ENCODE measurements around the gene TAS2R9. TPM values are rescaled to one million over a fixed set of nuclear protein-coding genes. Genes with fewer than 3 reads are reported as not detected.

The TAS2R9 gene
- total RNA-seq (2021; ENCODE audit: unreplicated experiment) (not detected), Bru-seq, nascent RNA (percentile 49 among the genes with signal in this experiment), BruChase-seq, experiment 1, labeled RNA remaining after a 6-hour chase (percentile 54 among the genes with signal in this experiment), BruChase-seq, experiment 2, labeled RNA remaining after a 2-hour chase (percentile 55 among the genes with signal in this experiment)
- not detected in 2 replicates for polyA plus RNA-seq (2012)
- long read RNA-seq, result 0 reads

- no peak within 1 kb of the TSS for H2AFZ ChIP-seq (ENCODE audit: low read depth, low read length, poor library complexity, severe bottlenecking)
- no peaks in the 10 kb centered on the region for H3K4me1 ChIP-seq (ENCODE audit: control insufficient read depth in 1 of 2, insufficient read depth in 2 of 2, low read length in 2 of 2)
- H3K4me2 ChIP-seq (ENCODE audit: low read length), result no peak within 1 kb of the TSS
- no peak within 1 kb of the TSS for H3K9ac ChIP-seq (ENCODE audit: low read length)
- no peaks in the 10 kb centered on the region for H3K9me3 ChIP-seq (ENCODE audit: control insufficient read depth in 1 of 2, insufficient read depth in 1 of 2, low read depth in 1 of 2, low read length in 2 of 2)
- H3K9me2 ChIP-seq (ENCODE audit: insufficient read depth), result no peaks in the 10 kb centered on the region; the same call in 1 of the 2 replicates
- ChIA-PET POLR2A (no interaction called here), CTCF (no interaction called here), RAD21 (ENCODE audit: low non-redundant PET in 1 of 2, low total read pairs in 2 of 2, uncharacterized antibody in 2 of 2, unreplicated experiment in 2 of 2) (no interaction called here)
- no peaks in the 10 kb centered on the region for H3K36me3 ChIP-seq (ENCODE audit: control insufficient read depth in 1 of 2, insufficient read depth in 2 of 2, low read length in 2 of 2)
- H3K4me3 ChIP-seq (replicated peaks in 1 of 2; ENCODE audit: low read depth in 1 of 2, low read length in 2 of 2), result no peak within 1 kb of the TSS
- no peak for TF ChIP-seq RAD21 (IDR thresholded peaks at IDR 0.05; ENCODE audit: low read depth)
- H3K79me2 ChIP-seq (ENCODE audit: insufficient read depth, low read length), result no peaks in the 10 kb centered on the region
- no peaks in the 10 kb centered on the region for H4K20me1 ChIP-seq (ENCODE audit: insufficient read depth)
- intact Hi-C loops (cut with micrococcal nuclease), result no loop called here
- no TSS peak for BruUV-seq (replicated peaks)
- DNase-seq (ENCODE audit: low read depth, low spot score) (no peak), ATAC-seq (no peak)
- no peak within 1 kb of the TSS for H3K27ac ChIP-seq (ENCODE audit: low read depth, low read length)
- no peaks in the 10 kb centered on the region for H3K27me3 ChIP-seq (ENCODE audit: insufficient read depth, low read length)
These were observed at the start of gene TAS2R9 for GRCh38 chr12:10810068-10810467. Gene TAS2R9 (minus strand): TSS chr12:10810168. CDS start chr12:10810075, 93 bp downstream.

GRCh38 chr12:10855807-10856206 lies 45.8 kb upstream of the TAS2R9 start:
- intact Hi-C loops (cut with micrococcal nuclease), result no loop called here
- TF ChIP-seq YY1 (IDR thresholded peaks at IDR 0.05; ENCODE audit: extremely low read depth, insufficient replicate concordance, low read depth, low read length) (no peak), POLR2AphosphoS5 (IDR thresholded peaks at IDR 0.05; ENCODE audit: low read depth, low read length) (no peak), CTCF (IDR thresholded peaks at IDR 0.05 in 2 of 3, conservative IDR thresholded peaks at IDR 0.05 in 1 of 3; ENCODE audit: borderline replicate concordance in 1 of 3, insufficient read depth in 1 of 3, low read depth in 2 of 3, low read length in 2 of 3) (no peak), EZH2 (IDR thresholded peaks at IDR 0.05) (no peak), FOSL1 (IDR thresholded peaks at IDR 0.05; ENCODE audit: low read depth) (no peak), REST (IDR thresholded peaks at IDR 0.05; ENCODE audit: low read depth) (no peak), SP1 (IDR thresholded peaks at IDR 0.05; ENCODE audit: low read depth) (no peak), TCF7L2 (IDR thresholded peaks at IDR 0.05; ENCODE audit: borderline replicate concordance, extremely low read depth, insufficient read depth, insufficient read length) (no peak), SIN3A (IDR thresholded peaks at IDR 0.05; ENCODE audit: low read depth) (no peak), ZNF274 (IDR thresholded peaks at IDR 0.05; ENCODE audit: low read depth, low read length) (no peak), ZFX (IDR thresholded peaks at IDR 0.05) (no peak)

More at GRCh38 chr12:10855807-10856206, 45.8 kb upstream of the TAS2R9 start:
- Histone ChIP-seq H3K9me3 (ENCODE audit: control insufficient read depth in 1 of 2, insufficient read depth in 1 of 2, low read depth in 1 of 2, low read length in 2 of 2) (peaks cover 0 to 5% of the 10 kb centered on the region in 2 experiments; a peak in 1 of 4 replicates), H3K9ac (ENCODE audit: low read length) (no peak overlapping the region), H3K4me2 (ENCODE audit: low read length) (no peak overlapping the region), H3K79me2 (ENCODE audit: insufficient read depth, low read length) (peaks cover 4% of the 10 kb centered on the region; the same call in 1 of the 2 replicates), H2AFZ (ENCODE audit: low read depth, low read length, poor library complexity, severe bottlenecking) (no peak overlapping the region), H3K36me3 (ENCODE audit: control insufficient read depth in 1 of 2, insufficient read depth in 2 of 2, low read length in 2 of 2) (0 out of 4 replicates have a peak, but pooled peaks cover 0 to 3% of the 10 kb centered on the region in 2 experiments), H3K9me2 (ENCODE audit: insufficient read depth) (no peaks in the 10 kb centered on the region; the same call in 1 of the 2 replicates), H4K20me1 (ENCODE audit: insufficient read depth) (no peaks in the 10 kb centered on the region), H3K4me1 (ENCODE audit: control insufficient read depth in 1 of 2, insufficient read depth in 2 of 2, low read length in 2 of 2) (peaks cover 0 to 9% of the 10 kb centered on the region in 2 experiments; a peak in 1 of 4 replicates), H3K27me3 (ENCODE audit: insufficient read depth, low read length) (no peaks in the 10 kb centered on the region), H3K4me3 (replicated peaks in 1 of 2; ENCODE audit: low read depth in 1 of 2, low read length in 2 of 2) (no peak overlapping the region), H3K27ac (ENCODE audit: low read depth, low read length) (no peak overlapping the region)
- no TSS peak for BruUV-seq (replicated peaks)
- ChIA-PET POLR2A (no interaction called here), CTCF (no interaction called here), RAD21 (ENCODE audit: low non-redundant PET in 1 of 2, low total read pairs in 2 of 2, uncharacterized antibody in 2 of 2, unreplicated experiment in 2 of 2) (no interaction called here)
- no peak for DNase-seq (ENCODE audit: low read depth, low spot score)
- no peak for ATAC-seq
